SK-N-SH treated with all-trans-retinoic acid at 6 μM for 48 hours (cell line): ENCODE results near the gene VRTN.

Source experiments
- ATAC-seq: fragments of 200-7000 bp; cut with Tn5 transposase; 3 replicates; pipeline ENCODE4 v1.9.1; 2020; ENCODE audit warnings: mild to moderate bottlenecking, moderate library complexity
- ARNTL ChIP-seq: fragments of 450-650 bp; formaldehyde crosslinking; IDR thresholded peaks from 2 replicates; pipeline ENCODE4 v1.5.0; 2020; ENCODE audit warnings: low read depth, mild to moderate bottlenecking, moderate library complexity, borderline replicate concordance
- BACH2 ChIP-seq: fragments of 250-450 bp; sonication (Bioruptor Pico); IDR thresholded peaks from 2 replicates; pipeline ENCODE4 v1.9.0; 2021; ENCODE audit warnings: mild to moderate bottlenecking, borderline replicate concordance
- CREB5 ChIP-seq: fragments of 250-450 bp; sonication (Bioruptor Pico); IDR thresholded peaks from 2 replicates; pipeline ENCODE4 v1.5.1; 2020; ENCODE audit warnings: low read depth, mild to moderate bottlenecking, moderate library complexity
- CSDC2 ChIP-seq: fragments of 250-450 bp; sonication (Bioruptor Pico); IDR thresholded peaks from 2 replicates; pipeline ENCODE4 v1.5.0; 2020; ENCODE audit warnings: mild to moderate bottlenecking, moderate library complexity
- CSRNP3 ChIP-seq: fragments of 250-450 bp; sonication (Bioruptor Pico); IDR thresholded peaks from 2 replicates; pipeline ENCODE4 v1.5.1; 2021; ENCODE audit warnings: mild to moderate bottlenecking, moderate library complexity
- ESRRG ChIP-seq: fragments of 250-450 bp; sonication (Bioruptor Pico); IDR thresholded peaks from 2 replicates; pipeline ENCODE4 v1.6.1; 2021; ENCODE audit warnings: mild to moderate bottlenecking
- GLIS3 ChIP-seq: fragments of 250-450 bp; sonication (Bioruptor Pico); IDR thresholded peaks from 2 replicates; pipeline ENCODE4 v1.5.0; 2020; ENCODE audit warnings: mild to moderate bottlenecking, moderate library complexity
- ISL1 ChIP-seq: fragments of 250-450 bp; sonication (Bioruptor Pico); IDR thresholded peaks from 2 replicates; pipeline ENCODE4 v2.1.2; 2022; ENCODE audit warnings: mild to moderate bottlenecking, moderate library complexity
- OSR1 ChIP-seq: fragments of 250-450 bp; sonication (Bioruptor Pico); IDR thresholded peaks from 2 replicates; pipeline ENCODE4 v1.8.0; 2022; ENCODE audit warnings: moderate library complexity, mild to moderate bottlenecking, inconsistent platforms
- PATZ1 ChIP-seq: fragments of 250-450 bp; sonication (Bioruptor Pico); IDR thresholded peaks from 2 replicates; pipeline ENCODE4 v1.8.0; 2020; ENCODE audit warnings: mild to moderate bottlenecking, moderate library complexity, borderline replicate concordance
- POU6F1 ChIP-seq: fragments of 250-450 bp; sonication (Bioruptor Pico); IDR thresholded peaks from 2 replicates; pipeline ENCODE4 v1.8.0; 2021; ENCODE audit warnings: low read depth, mild to moderate bottlenecking, moderate library complexity, borderline replicate concordance
- RARB ChIP-seq: fragments of 250-450 bp; sonication (Bioruptor Pico); IDR thresholded peaks from 2 replicates; pipeline ENCODE4 v1.8.0; 2021; ENCODE audit warnings: mild to moderate bottlenecking, moderate library complexity
- TOX ChIP-seq: fragments of 250-450 bp; sonication (Bioruptor Pico); IDR thresholded peaks from 2 replicates; pipeline ENCODE4 v1.8.0; 2021; ENCODE audit warnings: mild to moderate bottlenecking, moderate library complexity, borderline replicate concordance
- TSHZ2 ChIP-seq: fragments of 250-450 bp; sonication (Bioruptor Pico); IDR thresholded peaks from 2 replicates; pipeline ENCODE4 v1.5.0; 2020; ENCODE audit warnings: mild to moderate bottlenecking, moderate library complexity
- ZC3H10 ChIP-seq: fragments of 250-450 bp; sonication (Bioruptor Pico); IDR thresholded peaks from 2 replicates; pipeline ENCODE4 v1.5.1; 2021; ENCODE audit warnings: mild to moderate bottlenecking, moderate library complexity
- ZFP3 ChIP-seq: fragments of 250-450 bp; sonication (Bioruptor Pico); IDR thresholded peaks from 2 replicates; pipeline ENCODE4 v1.5.0; 2020; ENCODE audit warnings: mild to moderate bottlenecking, moderate library complexity
- ZFP30 ChIP-seq: fragments of 450-650 bp; formaldehyde crosslinking; IDR thresholded peaks from 2 replicates; pipeline ENCODE4 v1.5.0; 2022; ENCODE audit warnings: mild to moderate bottlenecking, moderate library complexity
- ZNF565 ChIP-seq: fragments of 450-650 bp; formaldehyde crosslinking; conservative IDR thresholded peaks from 2 replicates; pipeline ENCODE4 v1.5.0; 2020; ENCODE audit warnings: low read depth, mild to moderate bottlenecking, moderate library complexity
- ZNF70 ChIP-seq: fragments of 450-650 bp; formaldehyde crosslinking; IDR thresholded peaks from 2 replicates; pipeline ENCODE4 v1.5.0; 2020; ENCODE audit warnings: mild to moderate bottlenecking, moderate library complexity
- ZNF8 ChIP-seq: fragments of 450-650 bp; formaldehyde crosslinking; IDR thresholded peaks from 2 replicates; pipeline ENCODE4 v1.5.0; 2020; ENCODE audit warnings: mild to moderate bottlenecking, moderate library complexity

VRTN gene

GRCh38 chr14:74401504-74402241, 53.4 kb downstream of the VRTN start:
- no peak for ATAC-seq
- no peak for TF ChIP-seq ZNF565
- TF ChIP-seq BACH2, result no peak
- no peak for TF ChIP-seq ZFP30 (CRISPR knock-in tag)
- no peak for TF ChIP-seq RARB (CRISPR knock-in tag)
- TF ChIP-seq ISL1 (CRISPR knock-in tag), result no peak
- TF ChIP-seq ZNF70, result no peak
- TF ChIP-seq ESRRG (CRISPR knock-in tag), result no peak
- TF ChIP-seq ARNTL (CRISPR knock-in tag), result no peak
- no peak for TF ChIP-seq ZFP3 (CRISPR knock-in tag)
- no peak for TF ChIP-seq CSDC2 (CRISPR knock-in tag)
- no peak for TF ChIP-seq CSRNP3
- TF ChIP-seq ZNF8 (CRISPR knock-in tag), result no peak
- no peak for TF ChIP-seq GLIS3 (CRISPR knock-in tag)
- TF ChIP-seq ZC3H10 (CRISPR knock-in tag), result no peak
- no peak for TF ChIP-seq TSHZ2 (CRISPR knock-in tag)
- TF ChIP-seq OSR1 (CRISPR knock-in tag), result no peak
- TF ChIP-seq PATZ1 (CRISPR knock-in tag), result no peak
- TF ChIP-seq POU6F1 (CRISPR knock-in tag), result no peak

GRCh38 chr14:74402401-74403251, 54.4 kb downstream of the VRTN start:
- TF ChIP-seq ISL1 (CRISPR knock-in tag) (no peak), TOX (no peak), RARB (CRISPR knock-in tag) (no peak), CREB5 (CRISPR knock-in tag) (no peak), ZNF565 (no peak)
- no peak for ATAC-seq
